Adrenal gland (tissue), 12 donors: ENCODE results near the gene INPP5A. TPM values are rescaled to one million over a fixed set of nuclear protein-coding genes. Genes with fewer than 3 reads are reported as not detected.

Source experiments
- DNase-seq, 7 donors: peaks; one replicate each; pipeline ENCODE4 v3.0.0-alpha.2; 2019 to 2020
- H3K27ac ChIP-seq, 5 donors: fragments of 200-600 bp; sonication (generic) in 4 of 5; 1 replicate in 3 of 5; 2 replicates in 2 of 5; pipeline versions ENCODE4 v1.5.1 to v1.8.0; 2016 to 2020; ENCODE audit warnings: mild to moderate bottlenecking in 1 of 5
- H3K27me3 ChIP-seq: fragments of 200-600 bp; 2 replicates; pipeline ENCODE4 v1.8.0; 2021
- H3K36me3 ChIP-seq, 2 donors: fragments of 200-600 bp; replicated peaks in 1 of 2; 1 replicate in 1 of 2; 2 replicates in 1 of 2; pipeline versions ENCODE4 v1.5.1 to v1.8.0; 2018 to 2022
- H3K4me1 ChIP-seq, 2 donors: fragments of 200-600 bp; replicated peaks in 1 of 2; 1 replicate in 1 of 2; 2 replicates in 1 of 2; pipeline versions ENCODE4 v1.5.1 to v1.8.0; 2018 to 2021
- H3K4me3 ChIP-seq, 4 donors: fragments of 200-600 bp; sonication (generic) in 3 of 4; one replicate each; pipeline ENCODE4 v1.5.1; 2016 to 2018
- H3K9me3 ChIP-seq, 3 donors: fragments of 200-600 bp; sonication (generic) in 1 of 3; replicated peaks in 1 of 3; 1 replicate in 2 of 3; 2 replicates in 1 of 3; pipeline versions ENCODE4 v1.5.1 to v1.8.0; 2016 to 2021
- CTCF ChIP-seq, 6 experiments: fragments of 450-650 bp in 4 of 6; fragments of 200-600 bp in 2 of 6; sonication (generic) in 1 of 6; IDR thresholded peaks; 1 replicate in 5 of 6; 2 replicates in 1 of 6; pipeline versions ENCODE4 v1.5.1 to v1.8.0; 2016 to 2021; ENCODE audit warnings: antibody characterized with exemption in 6 of 6, mild to moderate bottlenecking in 2 of 6, moderate library complexity in 1 of 6
- POLR2A ChIP-seq, 2 donors: fragments of 450-650 bp; IDR thresholded peaks; one replicate each; pipeline ENCODE4 v1.6.1; 2017; ENCODE audit warnings: antibody characterized with exemption in 2 of 2, mild to moderate bottlenecking in 2 of 2, moderate library complexity in 1 of 2
- WGBS, 4 donors: extraction: QIAGEN DNeasy Blood & Tissue Kit in 2 of 4; methylation state at CpG; one replicate each; pipeline versions ENCODE4 v1.1.5 to v1.1.7; 2013 to 2017; 5-methylcytosine and 5-hydroxymethylcytosine counted together
- intact Hi-C, 2 donors: fragments of 100-400 bp; cut with DNase I; formaldehyde crosslinking; loops; one replicate each; pipeline versions ENCODE4 v1.14.1 to v1.15.0; 2022 to 2023
- polyA plus RNA-seq, 3 donors: library from polyadenylated mRNA; stranded (reverse); fragments of 200-250 nt in 2 of 3; fragments of 350-450 nt in 1 of 3; fragmentation: Illumina TruSeq in 1 of 3; extraction: RNeasy Lipid Tissue Mini Kit (QIAGEN cat#74804) in 1 of 3; gene quantifications; one replicate each; pipeline ENCODE4 v1.2.3, GENCODE V29; 2013 to 2014
- total RNA-seq, 9 donors: library from RNA; depleted of rRNA in 4 of 9; stranded (reverse); fragments of >200 nt in 4 of 9; fragments of 120-200 nt in 1 of 9; fragmentation: NEBNext Ultra II Directional in 1 of 9; extraction: Animal tissue kit (Norgen Biotek cat#: 25700) in 1 of 9; gene quantifications; one replicate each; pipeline versions ENCODE4 v1.1.0 to v1.2.4, GENCODE V29; 2013 to 2023
- donor health status: healthy with polysubstance abuse.
- donor health status: Bipolar disorder and iron deficiency.
- donor health status: DM: yes; HTN: yes; CAD: no.
- donor health status: DM: no; HTN: no; CAD: no.
- donor health status: DM: no; HTN: no; CAD: no.
- donor health status: DM: yes; HTN: yes; CAD: no.

Gene INPP5A
- total and polyA plus RNA-seq, 12 donors = 13.5 to 62.9 (median 37.5) TPM

- H3K4me3 ChIP-seq = no peak overlapping the region
- H3K27me3 ChIP-seq = peaks cover 6% of the 10 kb centered on the region
- no peak overlapping the region for H3K27ac ChIP-seq
- no peak for TF ChIP-seq CTCF (IDR thresholded peaks at IDR 0.05)
- TF ChIP-seq POLR2A (IDR thresholded peaks at IDR 0.05) = no peak
- no peaks in the 10 kb centered on the region for H3K36me3 ChIP-seq
- intact Hi-C loops = no loop called here
- no peaks in the 10 kb centered on the region for H3K9me3 ChIP-seq
- DNase-seq = no peak
- no peaks in the 10 kb centered on the region for H3K4me1 ChIP-seq
- 58 to 92% (median 88%) methylated on average over 5 to 15 of the region's 15 CpGs for WGBS, 4 donors
Observed at GRCh38 chr10:132798876-132799275, 261.3 kb downstream of the INPP5A start.

GRCh38 chr10:132799865-132800264 is 262.3 kb downstream of the INPP5A start:
- no peaks in the 10 kb centered on the region for H3K9me3 ChIP-seq

GRCh38 chr10:132802048-132802447 is 264.5 kb downstream of the INPP5A start:
- H3K9me3 ChIP-seq = no peaks in the 10 kb centered on the region
- H3K4me3 ChIP-seq = no peak overlapping the region
- DNase-seq = no peak
- no peaks in the 10 kb centered on the region for H3K36me3 ChIP-seq
- intact Hi-C loops = no loop called here
- H3K4me1 ChIP-seq = no peaks in the 10 kb centered on the region
- TF ChIP-seq CTCF (IDR thresholded peaks at IDR 0.05) = no peak
- TF ChIP-seq POLR2A (IDR thresholded peaks at IDR 0.05) = no peak
- WGBS, 4 donors = 66 to 94% (median 82%) methylated on average over 4 to 8 of the region's 8 CpGs
- no peaks in the 10 kb centered on the region for H3K27me3 ChIP-seq
- no peak overlapping the region for H3K27ac ChIP-seq

More at GRCh38 chr10:132799865-132800264, 262.3 kb downstream of the INPP5A start:
- Histone ChIP-seq H3K27ac (no peak overlapping the region), H3K27me3 (no peaks in the 10 kb centered on the region), H3K36me3 (no peaks in the 10 kb centered on the region), H3K4me1 (no peaks in the 10 kb centered on the region), H3K4me3 (no peak overlapping the region)
- no peak for TF ChIP-seq POLR2A (IDR thresholded peaks at IDR 0.05)
- TF ChIP-seq CTCF (IDR thresholded peaks at IDR 0.05) = no peak
- DNase-seq = no peak
- intact Hi-C loops = no loop called here
- 60 to 91% (median 78%) methylated on average over 1 to 11 of the region's 11 CpGs for WGBS, 4 donors

GRCh38 chr10:132802694-132803320 is 265.2 kb downstream of the INPP5A start:
- no peak for DNase-seq
- H3K4me1 ChIP-seq = no peaks in the 10 kb centered on the region
- no peak overlapping the region for H3K4me3 ChIP-seq
- 70 to 88% (median 78%) methylated on average over 9 to 16 of the region's 16 CpGs for WGBS, 4 donors
- no peaks in the 10 kb centered on the region for H3K9me3 ChIP-seq
- no peaks in the 10 kb centered on the region for H3K36me3 ChIP-seq
- intact Hi-C loops = no loop called here
- no peak for TF ChIP-seq POLR2A (IDR thresholded peaks at IDR 0.05)
- TF ChIP-seq CTCF (IDR thresholded peaks at IDR 0.05) = no peak
- no peak overlapping the region for H3K27ac ChIP-seq
- no peaks in the 10 kb centered on the region for H3K27me3 ChIP-seq
